ENCODE results near the gene ZGPAT.
"Not testable (repeated sequence)": the region's sequence is repeated elsewhere in the genome, so short reads cannot be mapped to it uniquely, and the experiment has no call there.

Gene ZGPAT

GRCh38 chr20:63775096-63775978, 67.5 kb downstream of the ZGPAT start:
- peak; percentile 96 for DNase-seq
- Mint-ChIP-seq H3K27ac (peak overlapping the region; percentile 59), H3K36me3 (ENCODE audit: low read depth) (peaks cover 36% of the 10 kb centered on the region), H3K9me3 (no peaks in the 10 kb centered on the region), H3K4me1 (peaks cover 33% of the 10 kb centered on the region), H3K4me3 (peak overlapping the region; percentile 77), H3K27me3 (ENCODE audit: low read depth, poor library complexity) (peaks cover 2% of the 10 kb centered on the region)
- TF ChIP-seq CTCF (IDR thresholded peaks at IDR 0.05) = peak; percentile 88

GRCh38 chr20:63776875-63777274, 69.0 kb downstream of the ZGPAT start:
- H3K9me3 Mint-ChIP-seq; H3K27ac Mint-ChIP-seq; H3K4me3 Mint-ChIP-seq; H3K27me3 Mint-ChIP-seq (ENCODE audit: low read depth, poor library complexity); DNase-seq: not testable (repeated sequence)
- H3K36me3 Mint-ChIP-seq (ENCODE audit: low read depth) = peaks cover 43% of the 10 kb centered on the region
- H3K4me1 Mint-ChIP-seq = peaks cover 37% of the 10 kb centered on the region

- no peaks in the 10 kb centered on the region for H3K9me3 Mint-ChIP-seq
- H3K4me1 Mint-ChIP-seq = peaks cover 35% of the 10 kb centered on the region
- no peak overlapping the region for H3K4me3 Mint-ChIP-seq
- H3K36me3 Mint-ChIP-seq (ENCODE audit: low read depth) = peaks cover 43% of the 10 kb centered on the region
- DNase-seq = no peak
- H3K27me3 Mint-ChIP-seq (ENCODE audit: low read depth, poor library complexity) = peaks cover 5% of the 10 kb centered on the region
- TF ChIP-seq CTCF (IDR thresholded peaks at IDR 0.05) = no peak
- H3K27ac Mint-ChIP-seq = no peak overlapping the region
Measured at GRCh38 chr20:63777614-63778013, 69.8 kb downstream of the ZGPAT start.

GRCh38 chr20:63778034-63778752, 70.4 kb downstream of the ZGPAT start:
- peaks cover 43% of the 10 kb centered on the region for H3K36me3 Mint-ChIP-seq (ENCODE audit: low read depth)
- no peak overlapping the region for H3K27ac Mint-ChIP-seq
- H3K4me1 Mint-ChIP-seq = peaks cover 32% of the 10 kb centered on the region
- H3K27me3 Mint-ChIP-seq (ENCODE audit: low read depth, poor library complexity) = peaks cover 7% of the 10 kb centered on the region
- no peak overlapping the region for H3K4me3 Mint-ChIP-seq
- no peak for DNase-seq
- no peaks in the 10 kb centered on the region for H3K9me3 Mint-ChIP-seq
- TF ChIP-seq CTCF (IDR thresholded peaks at IDR 0.05) = no peak

GRCh38 chr20:63778857-63779256, 71.0 kb downstream of the ZGPAT start:
- H3K27ac Mint-ChIP-seq = no peak overlapping the region
- peaks cover 10% of the 10 kb centered on the region for H3K27me3 Mint-ChIP-seq (ENCODE audit: low read depth, poor library complexity)
- DNase-seq = no peak
- H3K36me3 Mint-ChIP-seq (ENCODE audit: low read depth) = peaks cover 43% of the 10 kb centered on the region
- H3K9me3 Mint-ChIP-seq = no peaks in the 10 kb centered on the region
- no peak for TF ChIP-seq CTCF (IDR thresholded peaks at IDR 0.05)
- H3K4me3 Mint-ChIP-seq = no peak overlapping the region
- peaks cover 32% of the 10 kb centered on the region for H3K4me1 Mint-ChIP-seq

GRCh38 chr20:63781181-63781580, 73.3 kb downstream of the ZGPAT start:
- H3K36me3 Mint-ChIP-seq (ENCODE audit: low read depth) = peaks cover 32% of the 10 kb centered on the region
- no peaks in the 10 kb centered on the region for H3K9me3 Mint-ChIP-seq
- H3K4me1 Mint-ChIP-seq = peaks cover 16% of the 10 kb centered on the region
- peaks cover 8% of the 10 kb centered on the region for H3K27me3 Mint-ChIP-seq (ENCODE audit: low read depth, poor library complexity)
- TF ChIP-seq CTCF (IDR thresholded peaks at IDR 0.05) = no peak
- no peak for DNase-seq
- H3K27ac Mint-ChIP-seq = peak overlapping the region; percentile 55
- no peak overlapping the region for H3K4me3 Mint-ChIP-seq
